ENCODE data around the gene ZNF524.

The ZNF524 gene

DNA sequence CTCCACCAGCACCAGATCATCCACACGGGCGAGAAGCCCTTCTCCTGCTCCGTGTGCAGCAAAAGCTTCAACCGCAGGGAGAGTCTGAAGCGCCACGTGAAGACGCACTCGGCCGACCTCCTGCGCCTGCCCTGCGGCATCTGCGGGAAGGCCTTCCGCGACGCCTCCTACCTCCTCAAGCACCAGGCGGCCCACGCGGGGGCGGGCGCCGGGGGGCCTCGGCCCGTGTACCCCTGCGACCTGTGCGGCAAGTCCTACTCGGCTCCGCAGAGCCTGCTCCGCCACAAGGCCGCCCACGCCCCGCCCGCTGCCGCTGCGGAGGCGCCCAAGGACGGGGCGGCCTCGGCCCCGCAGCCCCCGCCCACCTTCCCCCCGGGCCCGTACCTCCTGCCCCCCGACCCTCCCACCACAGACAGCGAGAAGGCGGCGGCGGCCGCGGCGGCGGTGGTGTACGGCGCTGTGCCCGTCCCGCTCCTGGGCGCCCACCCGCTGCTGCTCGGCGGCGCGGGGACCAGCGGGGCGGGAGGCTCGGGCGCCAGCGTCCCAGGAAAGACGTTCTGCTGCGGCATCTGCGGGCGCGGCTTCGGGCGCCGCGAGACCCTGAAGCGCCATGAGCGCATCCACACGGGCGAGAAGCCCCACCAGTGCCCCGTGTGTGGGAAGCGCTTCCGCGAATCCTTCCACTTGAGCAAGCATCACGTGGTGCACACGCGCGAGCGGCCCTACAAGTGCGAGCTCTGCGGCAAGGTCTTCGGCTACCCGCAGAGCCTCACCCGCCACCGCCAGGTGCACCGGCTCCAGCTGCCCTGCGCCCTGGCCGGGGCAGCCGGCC lies 14.8 kb downstream of the ZNF524 start:
- Histone ChIP-seq H3K4me3 (ENCODE audit: low read depth in 1 of 2, low read length in 2 of 2) (no peak overlapping the region), H3K4me1 (ENCODE audit: control insufficient read depth in 1 of 2, insufficient read depth in 2 of 2, low read length in 2 of 2) (peaks cover 0 to 11% of the 10 kb centered on the region in 2 donors), H3K9me3 (ENCODE audit: control insufficient read depth in 1 of 2, low read length in 2 of 2) (no peaks in the 10 kb centered on the region), H3K27ac (ENCODE audit: low read length) (no peak overlapping the region), H3K27me3 (ENCODE audit: low read depth, low read length) (no peaks in the 10 kb centered on the region), H3K36me3 (ENCODE audit: control insufficient read depth in 1 of 2, insufficient read depth in 2 of 2, low read length in 2 of 2) (peaks cover 0 to 38% of the 10 kb centered on the region in 2 donors)

- Histone ChIP-seq H3K4me3 (ENCODE audit: low read depth in 1 of 2, low read length in 2 of 2) (no peak overlapping the region), H3K4me1 (ENCODE audit: control insufficient read depth in 1 of 2, insufficient read depth in 2 of 2, low read length in 2 of 2) (peaks cover 0 to 11% of the 10 kb centered on the region in 2 donors), H3K36me3 (ENCODE audit: control insufficient read depth in 1 of 2, insufficient read depth in 2 of 2, low read length in 2 of 2) (peaks cover 0 to 35% of the 10 kb centered on the region in 2 donors), H3K9me3 (ENCODE audit: control insufficient read depth in 1 of 2, low read length in 2 of 2) (no peaks in the 10 kb centered on the region), H3K27ac (ENCODE audit: low read length) (no peak overlapping the region), H3K27me3 (ENCODE audit: low read depth, low read length) (no peaks in the 10 kb centered on the region)
Measured at GRCh38 chr19:55615543-55616394, 15.7 kb downstream of the ZNF524 start.

DNA sequence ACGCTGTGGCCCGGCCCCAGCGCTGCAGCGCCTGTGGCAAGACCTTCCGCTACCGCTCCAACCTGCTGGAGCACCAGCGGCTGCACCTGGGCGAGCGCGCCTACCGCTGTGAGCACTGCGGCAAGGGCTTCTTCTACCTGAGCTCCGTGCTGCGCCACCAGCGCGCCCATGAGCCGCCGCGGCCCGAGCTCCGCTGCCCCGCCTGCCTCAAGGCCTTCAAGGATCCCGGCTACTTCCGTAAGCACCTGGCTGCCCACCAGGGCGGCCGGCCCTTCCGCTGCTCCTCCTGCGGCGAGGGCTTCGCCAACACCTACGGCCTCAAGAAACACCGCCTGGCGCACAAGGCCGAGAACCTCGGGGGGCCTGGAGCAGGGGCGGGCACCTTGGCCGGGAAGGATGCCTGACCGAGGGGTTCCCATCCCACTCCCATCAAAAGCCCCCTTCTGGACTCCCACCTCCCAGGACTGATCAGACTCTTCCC lies 16.3 kb downstream of the ZNF524 start:
- Histone ChIP-seq H3K4me3 (ENCODE audit: low read depth in 1 of 2, low read length in 2 of 2) (no peak overlapping the region), H3K27me3 (ENCODE audit: low read depth, low read length) (no peaks in the 10 kb centered on the region), H3K4me1 (ENCODE audit: control insufficient read depth in 1 of 2, insufficient read depth in 2 of 2, low read length in 2 of 2) (peaks cover 0 to 7% of the 10 kb centered on the region in 2 donors), H3K36me3 (ENCODE audit: control insufficient read depth in 1 of 2, insufficient read depth in 2 of 2, low read length in 2 of 2) (peaks cover 3 to 39% of the 10 kb centered on the region in 2 donors), H3K9me3 (ENCODE audit: control insufficient read depth in 1 of 2, low read length in 2 of 2) (no peaks in the 10 kb centered on the region), H3K27ac (ENCODE audit: low read length) (no peak overlapping the region)

GRCh38 chr19:55617426-55617825 lies 17.3 kb downstream of the ZNF524 start:
- H3K36me3 ChIP-seq (ENCODE audit: control insufficient read depth in 1 of 2, insufficient read depth in 2 of 2, low read length in 2 of 2), result peaks cover 3 to 48% of the 10 kb centered on the region in 2 donors
- H3K27me3 ChIP-seq (ENCODE audit: low read depth, low read length), result no peaks in the 10 kb centered on the region

GRCh38 chr19:55618426-55618825 lies 18.3 kb downstream of the ZNF524 start:
- Histone ChIP-seq H3K4me1 (ENCODE audit: control insufficient read depth in 1 of 2, insufficient read depth in 2 of 2, low read length in 2 of 2) (peaks cover 0 to 3% of the 10 kb centered on the region in 2 donors), H3K27ac (ENCODE audit: low read length) (no peak overlapping the region), H3K9me3 (ENCODE audit: control insufficient read depth in 1 of 2, low read length in 2 of 2) (no peaks in the 10 kb centered on the region), H3K4me3 (ENCODE audit: low read depth in 1 of 2, low read length in 2 of 2) (no peak overlapping the region), H3K36me3 (ENCODE audit: control insufficient read depth in 1 of 2, insufficient read depth in 2 of 2, low read length in 2 of 2) (peaks cover 3 to 49% of the 10 kb centered on the region in 2 donors), H3K27me3 (ENCODE audit: low read depth, low read length) (no peaks in the 10 kb centered on the region)

More at GRCh38 chr19:55617426-55617825, 17.3 kb downstream of the ZNF524 start:
- Histone ChIP-seq H3K4me3 (ENCODE audit: low read depth in 1 of 2, low read length in 2 of 2) (no peak overlapping the region), H3K9me3 (ENCODE audit: control insufficient read depth in 1 of 2, low read length in 2 of 2) (no peaks in the 10 kb centered on the region), H3K27ac (ENCODE audit: low read length) (no peak overlapping the region), H3K4me1 (ENCODE audit: control insufficient read depth in 1 of 2, insufficient read depth in 2 of 2, low read length in 2 of 2) (peaks cover 0 to 3% of the 10 kb centered on the region in 2 donors)

GRCh38 chr19:55619286-55619685 lies 19.2 kb downstream of the ZNF524 start:
- peaks cover 3 to 49% of the 10 kb centered on the region in 2 donors for H3K36me3 ChIP-seq (ENCODE audit: control insufficient read depth in 1 of 2, insufficient read depth in 2 of 2, low read length in 2 of 2)
- no peak overlapping the region for H3K27ac ChIP-seq (ENCODE audit: low read length)
- no peaks in the 10 kb centered on the region for H3K27me3 ChIP-seq (ENCODE audit: low read depth, low read length)
- H3K4me3 ChIP-seq (ENCODE audit: low read depth in 1 of 2, low read length in 2 of 2), result no peak overlapping the region
- no peaks in the 10 kb centered on the region for H3K9me3 ChIP-seq (ENCODE audit: control insufficient read depth in 1 of 2, low read length in 2 of 2)
- peaks cover 0 to 9% of the 10 kb centered on the region in 2 donors for H3K4me1 ChIP-seq (ENCODE audit: control insufficient read depth in 1 of 2, insufficient read depth in 2 of 2, low read length in 2 of 2)

GRCh38 chr19:55620410-55621204 lies 20.5 kb downstream of the ZNF524 start:
- Histone ChIP-seq H3K4me3 (ENCODE audit: low read depth in 1 of 2, low read length in 2 of 2) (no peak overlapping the region), H3K36me3 (ENCODE audit: control insufficient read depth in 1 of 2, insufficient read depth in 2 of 2, low read length in 2 of 2) (peaks cover 3 to 38% of the 10 kb centered on the region in 2 donors), H3K9me3 (ENCODE audit: control insufficient read depth in 1 of 2, low read length in 2 of 2) (no peaks in the 10 kb centered on the region), H3K27me3 (ENCODE audit: low read depth, low read length) (no peaks in the 10 kb centered on the region), H3K4me1 (ENCODE audit: control insufficient read depth in 1 of 2, insufficient read depth in 2 of 2, low read length in 2 of 2) (peaks cover 0 to 15% of the 10 kb centered on the region in 2 donors), H3K27ac (ENCODE audit: low read length) (no peak overlapping the region)

DNA sequence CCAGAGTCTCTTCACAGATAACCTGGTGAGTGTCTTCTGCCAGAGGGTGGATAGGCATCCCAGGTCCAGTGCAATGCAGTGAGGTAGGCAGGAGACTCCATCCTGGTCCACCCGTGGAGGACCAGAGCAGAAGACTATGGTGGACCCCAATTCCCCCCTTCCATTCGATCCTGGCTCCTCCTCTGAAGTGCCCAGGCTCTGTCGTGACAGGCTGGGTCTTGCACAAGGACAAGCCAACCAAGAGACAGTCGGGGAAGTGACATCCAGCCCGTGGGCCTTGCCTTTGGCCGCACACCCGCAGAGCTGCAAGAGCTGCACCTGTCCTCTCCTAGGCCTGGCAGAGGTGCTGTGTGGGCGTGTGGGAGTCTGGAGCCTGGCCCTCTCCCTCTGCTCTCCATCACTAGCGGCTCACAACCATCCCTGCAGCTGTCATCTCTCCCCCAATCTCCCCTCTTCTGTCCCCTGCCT lies 21.2 kb downstream of the ZNF524 start:
- Histone ChIP-seq H3K4me3 (ENCODE audit: low read depth in 1 of 2, low read length in 2 of 2) (no peak overlapping the region), H3K27ac (ENCODE audit: low read length) (no peak overlapping the region), H3K36me3 (ENCODE audit: control insufficient read depth in 1 of 2, insufficient read depth in 2 of 2, low read length in 2 of 2) (peaks cover 3 to 32% of the 10 kb centered on the region in 2 donors), H3K4me1 (ENCODE audit: control insufficient read depth in 1 of 2, insufficient read depth in 2 of 2, low read length in 2 of 2) (peaks cover 0 to 15% of the 10 kb centered on the region in 2 donors), H3K27me3 (ENCODE audit: low read depth, low read length) (no peaks in the 10 kb centered on the region), H3K9me3 (ENCODE audit: control insufficient read depth in 1 of 2, low read length in 2 of 2) (no peaks in the 10 kb centered on the region)

DNA sequence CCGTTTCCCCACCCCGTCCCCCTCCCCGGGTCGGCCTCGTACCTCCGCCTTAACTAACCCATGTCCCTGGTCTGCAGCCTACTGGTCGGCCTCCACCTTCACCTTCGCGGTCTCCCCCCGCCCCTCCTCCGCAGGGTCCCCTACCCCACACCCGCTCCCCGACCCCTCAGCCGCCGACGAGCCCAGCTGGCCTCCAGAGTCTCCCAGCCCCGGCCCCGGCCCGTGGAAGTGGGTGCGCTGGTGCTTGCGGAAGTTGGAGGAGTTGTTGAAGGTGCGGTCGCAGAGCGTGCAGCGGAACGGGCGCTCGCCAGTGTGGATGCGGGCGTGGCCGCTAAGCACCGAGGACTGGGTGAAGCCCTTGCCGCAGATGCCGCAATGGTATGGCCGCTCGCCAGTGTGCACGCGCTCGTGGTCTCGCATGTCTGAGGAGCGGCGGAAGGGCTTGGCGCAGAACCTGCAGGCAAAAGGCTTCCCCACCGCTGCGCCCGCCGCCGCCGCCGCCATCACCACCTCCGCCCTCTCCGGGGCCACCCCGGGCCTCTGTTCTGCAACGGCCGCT lies 21.7 kb downstream of the ZNF524 start:
- Histone ChIP-seq H3K9me3 (ENCODE audit: control insufficient read depth in 1 of 2, low read length in 2 of 2) (no peaks in the 10 kb centered on the region), H3K27ac (ENCODE audit: low read length) (no peak overlapping the region)

GRCh38 chr19:55622242-55622969 lies 22.3 kb downstream of the ZNF524 start:
- H3K27me3 ChIP-seq (ENCODE audit: low read depth, low read length), result no peaks in the 10 kb centered on the region
- H3K36me3 ChIP-seq (ENCODE audit: control insufficient read depth in 1 of 2, insufficient read depth in 2 of 2, low read length in 2 of 2), result peaks cover 3 to 22% of the 10 kb centered on the region in 2 donors
- H3K4me1 ChIP-seq (ENCODE audit: control insufficient read depth in 1 of 2, insufficient read depth in 2 of 2, low read length in 2 of 2), result peaks cover 0 to 15% of the 10 kb centered on the region in 2 donors
- no peaks in the 10 kb centered on the region for H3K9me3 ChIP-seq (ENCODE audit: control insufficient read depth in 1 of 2, low read length in 2 of 2)
- H3K4me3 ChIP-seq (ENCODE audit: low read depth in 1 of 2, low read length in 2 of 2), result no peak overlapping the region
- H3K27ac ChIP-seq (ENCODE audit: low read length), result no peak overlapping the region

More for the DNA sequence above, 21.7 kb downstream of the ZNF524 start:
- Histone ChIP-seq H3K36me3 (ENCODE audit: control insufficient read depth in 1 of 2, insufficient read depth in 2 of 2, low read length in 2 of 2) (peaks cover 3 to 27% of the 10 kb centered on the region in 2 donors), H3K4me3 (ENCODE audit: low read depth in 1 of 2, low read length in 2 of 2) (no peak overlapping the region), H3K27me3 (ENCODE audit: low read depth, low read length) (no peaks in the 10 kb centered on the region), H3K4me1 (ENCODE audit: control insufficient read depth in 1 of 2, insufficient read depth in 2 of 2, low read length in 2 of 2) (peaks cover 0 to 15% of the 10 kb centered on the region in 2 donors)

Data from muscle layer of duodenum (tissue), 2 donors.